Placental epithelial cell (primary cell): Measurements from ENCODE around the gene MRPL4. TPM values are rescaled to one million over a fixed set of nuclear protein-coding genes. Genes with fewer than 3 reads are reported as not detected.

Experiments
- small RNA-seq: library from RNA; depleted of rRNA; stranded (forward); fragments of <200 nt; gene quantifications from one replicate; pipeline ENCODE3, GENCODE V24; 2012
- total RNA-seq: library from RNA; depleted of rRNA; stranded (reverse); fragments of >200 nt; gene quantifications from 2 replicates; pipeline ENCODE4 v1.2.3, GENCODE V29; 2012

MRPL4 gene
- 31.4 and 53.6 TPM in 2 replicates for total RNA-seq

GRCh38 chr19:10251792-10252694, at the start of gene MRPL4:
MRPL4 (plus strand) TSS chr19:10252214; CDS start chr19:10252254, 40 bp downstream.

GRCh38 chr19:10230861-10231611, 21.0 kb upstream of the MRPL4 start, which contains the start of gene S1PR2:
S1PR2 (minus strand) TSS chr19:10231331; CDS start chr19:10224905, 6,426 bp downstream.

GRCh38 chr19:10270616-10271394, 18.8 kb downstream of the MRPL4 start, which contains the start of gene ICAM1:
ICAM1 (plus strand) TSS chr19:10271120; CDS start chr19:10271160, 40 bp downstream.

GRCh38 chr19:10286803-10287737, 35.1 kb downstream of the MRPL4 start, which contains the start of gene ICAM4:
ICAM4 (plus strand) TSS chr19:10286955; CDS start chr19:10287013, 58 bp downstream.

GRCh38 chr19:10289836-10290356, 37.9 kb downstream of the MRPL4 start, which contains the start of gene ICAM5:
ICAM5 (plus strand) TSS chr19:10289952; CDS start chr19:10290044, 92 bp downstream.

GRCh38 chr19:10309423-10309822, 57.4 kb downstream of the MRPL4 start, which contains the start of gene ZGLP1:
ZGLP1 (minus strand) TSS chr19:10309815.

Small RNA genes lying within 50 kb of the gene (small RNA-seq; reads per million reads assigned to genes)
- not detected for gene AC011511.1
- not detected for gene MIR4322

Other genes with a start within 250 kb of the MRPL4 start
- 0.11 TPM in 1 of 2 replicates, not detected in the other for gene COL5A3, start 241.7 kb upstream of the MRPL4 start, total RNA-seq
- not detected in 2 replicates for gene RDH8, start 238.7 kb upstream of the MRPL4 start, total RNA-seq
- 11.2 and 19.6 TPM in 2 replicates for gene SHFL, start 165.9 kb upstream of the MRPL4 start, total RNA-seq
- gene ANGPTL6, start 149.5 kb upstream of the MRPL4 start, total RNA-seq, result 0.11 TPM in 1 of 2 replicates, not detected in the other
- 20.4 and 31.2 TPM in 2 replicates for gene PPAN, start 145.9 kb upstream of the MRPL4 start, total RNA-seq
- 3.4 and 4.3 TPM in 2 replicates for gene P2RY11, start 140.5 kb upstream of the MRPL4 start, total RNA-seq
- gene EIF3G, start 132.3 kb upstream of the MRPL4 start, total RNA-seq, result 250 and 265 TPM in 2 replicates
- gene DNMT1, start 57.3 kb upstream of the MRPL4 start, total RNA-seq, result 40.6 and 45.5 TPM in 2 replicates
- gene S1PR2, start 20.9 kb upstream of the MRPL4 start, total RNA-seq, result 10.6 and 18.1 TPM in 2 replicates
- 0.87 and 1.2 TPM in 2 replicates for gene ICAM1, start 18.9 kb downstream of the MRPL4 start, total RNA-seq
- gene ICAM4, start 34.7 kb downstream of the MRPL4 start, total RNA-seq, result 0.22 and 2.4 TPM in 2 replicates
- 0.39 and 1.1 TPM in 2 replicates for gene ICAM5, start 37.7 kb downstream of the MRPL4 start, total RNA-seq
- 0.39 and 0.87 TPM in 2 replicates for gene ZGLP1, start 57.6 kb downstream of the MRPL4 start, total RNA-seq
- gene FDX2, start 63.8 kb downstream of the MRPL4 start, total RNA-seq, result 10.6 and 20.5 TPM in 2 replicates
- gene RAVER1, start 81.3 kb downstream of the MRPL4 start, total RNA-seq, result 9.8 and 19.5 TPM in 2 replicates
- gene ICAM3, start 87.4 kb downstream of the MRPL4 start, total RNA-seq, result 5.7 and 5.9 TPM in 2 replicates
- gene TYK2, start 128.4 kb downstream of the MRPL4 start, total RNA-seq, result 81.2 and 86.0 TPM in 2 replicates
- 98.9 and 126 TPM in 2 replicates for gene CDC37, start 151.3 kb downstream of the MRPL4 start, total RNA-seq
- gene PDE4A, start 168.3 kb downstream of the MRPL4 start, total RNA-seq, result 0.87 and 1.6 TPM in 2 replicates